HepG2 (cell line): ENCODE data around the gene HSD17B2. TPM values are rescaled to one million over a fixed set of nuclear protein-coding genes. Genes with fewer than 3 reads are reported as not detected.

Experiments
- CCDC6 ChIP-seq: sonication (generic); formaldehyde crosslinking; IDR thresholded peaks from 2 replicates; pipeline ENCODE4 v1.8.1; 2022; ENCODE audit warnings: mild to moderate bottlenecking, missing genetic modification reagents, moderate library complexity
- ELF3 ChIP-seq: IDR thresholded peaks from 2 replicates; pipeline ENCODE4 v1.6.1; 2016; ENCODE audit warnings: missing genetic modification reagents, missing compliant biosample characterization
- FOSL2 ChIP-seq: sonication (generic); formaldehyde crosslinking; IDR thresholded peaks from 2 replicates; pipeline ENCODE4 v1.4.0; 2020; ENCODE audit warnings: missing genetic modification reagents
- FOXC1 ChIP-seq: sonication (generic); formaldehyde crosslinking; IDR thresholded peaks from 2 replicates; pipeline ENCODE4 v1.8.0; 2022; ENCODE audit warnings: mild to moderate bottlenecking, missing genetic modification reagents, borderline replicate concordance
- GATAD1 ChIP-seq: IDR thresholded peaks from 2 replicates; pipeline ENCODE4 v1.6.1; 2016; ENCODE audit warnings: missing genetic modification reagents, missing compliant biosample characterization
- LCORL ChIP-seq, 2 experiments: fragments of 450-650 bp in 1 of 2; sonication (generic) in 1 of 2; formaldehyde crosslinking in 1 of 2; IDR thresholded peaks; 2 replicates each; pipeline versions ENCODE4 v1.5.0 to v1.6.1; 2017 to 2020; ENCODE audit warnings: antibody characterized with exemption in 1 of 2, missing genetic modification reagents in 1 of 2
- SAFB2 ChIP-seq: sonication (generic); formaldehyde crosslinking; IDR thresholded peaks from 2 replicates; pipeline ENCODE4 v1.5.1; 2020; ENCODE audit warnings: missing genetic modification reagents, low read depth, mild to moderate bottlenecking, borderline replicate concordance
- SMAD3 ChIP-seq: sonication (generic); formaldehyde crosslinking; IDR thresholded peaks from 2 replicates; pipeline ENCODE4 v1.4.0; 2020; ENCODE audit warnings: missing genetic modification reagents
- SMARCE1 ChIP-seq: fragments of 450-650 bp; IDR thresholded peaks from 2 replicates; pipeline ENCODE4 v1.6.1; 2017; ENCODE audit warnings: borderline replicate concordance
- SOX13 ChIP-seq, 3 experiments: fragments of 450-650 bp in 1 of 3; sonication (generic) in 1 of 3; formaldehyde crosslinking in 1 of 3; IDR thresholded peaks in 2 of 3; conservative IDR thresholded peaks in 1 of 3; 2 replicates each; pipeline versions ENCODE4 v1.5.0 to v1.6.1; 2016 to 2020; ENCODE audit warnings: antibody characterized with exemption in 1 of 3, mild to moderate bottlenecking in 1 of 3, missing compliant biosample characterization in 1 of 3, missing genetic modification reagents in 1 of 3, moderate library complexity in 1 of 3
- SP140L ChIP-seq: sonication (generic); formaldehyde crosslinking; IDR thresholded peaks from 2 replicates; pipeline ENCODE4 v1.4.0; 2020; ENCODE audit warnings: missing genetic modification reagents, borderline replicate concordance
- SPEN ChIP-seq: sonication (generic); formaldehyde crosslinking; IDR thresholded peaks from 2 replicates; pipeline ENCODE4 v1.5.1; 2020; ENCODE audit warnings: low read depth, mild to moderate bottlenecking, missing genetic modification reagents
- ZMYM4 ChIP-seq: sonication (generic); formaldehyde crosslinking; IDR thresholded peaks from 2 replicates; pipeline ENCODE4 v1.8.1; 2023; ENCODE audit warnings: mild to moderate bottlenecking, missing genetic modification reagents
- ZNF124 ChIP-seq: sonication (generic); formaldehyde crosslinking; IDR thresholded peaks from 2 replicates; pipeline ENCODE4 v1.4.0; 2020; ENCODE audit warnings: missing genetic modification reagents
- ZNF138 ChIP-seq: sonication (generic); formaldehyde crosslinking; IDR thresholded peaks from 2 replicates; pipeline ENCODE4 v1.5.0; 2020; ENCODE audit warnings: mild to moderate bottlenecking, low read depth, missing genetic modification reagents
- ZNF20 ChIP-seq: sonication (generic); formaldehyde crosslinking; IDR thresholded peaks from 2 replicates; pipeline ENCODE4 v1.4.0; 2020; ENCODE audit warnings: mild to moderate bottlenecking, moderate library complexity, missing genetic modification reagents
- polyA plus RNA-seq, 8 experiments: library from polyadenylated mRNA; depleted of rRNA in 3 of 8; stranded (reverse) in 7 of 8; unstranded in 1 of 8; fragments of >200 nt; fragmentation: Illumina TruSeq in 4 of 8; extraction: Trizol in 4 of 8; gene quantifications; 2 replicates each; pipeline versions ENCODE4 v1.2.1 to v1.2.3, GENCODE V29; 2011 to 2016; ENCODE audit warnings: low read depth in 4 of 8, missing spikeins in 1 of 8, mixed read lengths in 1 of 8; ENCODE audit not compliant: insufficient read depth in 1 of 8
- total RNA-seq, 5 experiments: library from RNA; depleted of rRNA; stranded (reverse); fragments of >200 nt; fragmentation: Illumina TruSeq; extraction: Trizol; gene quantifications; 2 replicates each; pipeline ENCODE4 v1.2.3, GENCODE V29; 2016; ENCODE audit warnings: low read depth in 1 of 5
- TF ChIP-seq, protein P1 (sequence below): sonication (generic); formaldehyde crosslinking; IDR thresholded peaks from 2 replicates; pipeline ENCODE4 v1.4.0; 2020; ENCODE audit warnings: missing genetic modification reagents
- TF ChIP-seq, protein P2 (sequence below): sonication (generic); formaldehyde crosslinking; IDR thresholded peaks from 2 replicates; pipeline ENCODE4 v1.8.0; 2022; ENCODE audit warnings: missing genetic modification reagents, mild to moderate bottlenecking, moderate library complexity, borderline replicate concordance
- TF ChIP-seq, protein P3 (sequence below): IDR thresholded peaks from 2 replicates; pipeline ENCODE4 v1.6.1; 2018; ENCODE audit warnings: missing genetic modification reagents
- TF ChIP-seq, protein P4 (sequence below): sonication (generic); formaldehyde crosslinking; IDR thresholded peaks from 2 replicates; pipeline ENCODE4 v1.5.0; 2020; ENCODE audit warnings: mild to moderate bottlenecking, low read depth, missing genetic modification reagents, borderline replicate concordance

The HSD17B2 gene
- total and polyA plus RNA-seq, 2 of the 13 experiments (the other 11 are each of a cell fraction or from before 2014, with no cell fraction given), result 26.3 to 69.3 TPM

DNA sequence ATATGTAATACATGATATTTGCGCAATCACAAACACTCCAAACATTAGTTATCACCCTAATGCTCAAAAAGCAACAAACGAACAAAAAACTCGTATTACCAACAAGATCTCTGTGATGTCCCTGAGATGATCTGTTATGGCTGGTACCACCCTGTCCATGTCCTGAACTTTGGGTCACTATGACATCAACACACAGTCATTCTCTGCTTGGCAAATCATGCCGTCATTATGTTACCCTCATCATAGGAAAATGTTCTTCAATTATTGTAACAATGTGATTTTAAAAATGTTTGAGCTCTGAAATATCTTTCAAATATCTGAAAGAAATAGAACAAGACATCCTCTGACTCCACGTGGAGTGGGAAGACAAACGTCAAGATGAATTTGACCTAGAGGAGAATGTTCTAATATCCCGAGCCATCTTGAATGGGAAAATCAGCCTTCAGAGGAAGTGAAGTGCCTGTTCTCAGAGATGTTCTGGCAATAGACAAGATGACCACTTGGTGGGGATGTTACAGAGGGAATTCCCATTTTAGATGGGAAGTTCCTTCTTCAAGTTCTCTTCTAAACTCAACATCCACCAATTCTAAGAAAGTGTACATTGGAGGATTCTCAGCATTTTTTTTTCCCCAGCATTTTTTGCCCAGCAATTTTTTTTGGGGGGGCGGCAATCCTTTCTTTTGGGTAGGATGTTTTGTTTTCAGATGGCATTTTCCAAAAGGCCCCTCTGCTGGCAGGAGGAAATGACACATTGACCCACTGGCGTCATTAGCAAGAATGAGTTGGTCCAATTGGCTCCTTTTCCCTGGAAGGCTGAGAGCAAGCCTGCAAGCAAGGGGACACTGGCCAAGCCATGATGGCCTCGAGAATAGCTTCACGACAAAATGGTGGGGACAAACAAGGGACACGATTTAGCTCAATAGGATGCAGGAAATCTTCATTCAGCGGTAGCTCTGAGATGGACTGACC, 3.7 kb upstream of the HSD17B2 start (continued):
- peak; percentile 17; the same call in 1 of the 2 replicates for TF ChIP-seq SPEN (CRISPR knock-in tag)
- TF ChIP-seq, protein P1, sequence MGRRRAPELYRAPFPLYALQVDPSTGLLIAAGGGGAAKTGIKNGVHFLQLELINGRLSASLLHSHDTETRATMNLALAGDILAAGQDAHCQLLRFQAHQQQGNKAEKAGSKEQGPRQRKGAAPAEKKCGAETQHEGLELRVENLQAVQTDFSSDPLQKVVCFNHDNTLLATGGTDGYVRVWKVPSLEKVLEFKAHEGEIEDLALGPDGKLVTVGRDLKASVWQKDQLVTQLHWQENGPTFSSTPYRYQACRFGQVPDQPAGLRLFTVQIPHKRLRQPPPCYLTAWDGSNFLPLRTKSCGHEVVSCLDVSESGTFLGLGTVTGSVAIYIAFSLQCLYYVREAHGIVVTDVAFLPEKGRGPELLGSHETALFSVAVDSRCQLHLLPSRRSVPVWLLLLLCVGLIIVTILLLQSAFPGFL (CRISPR knock-in tag), result no peak
- peak; percentile 69 for TF ChIP-seq ELF3 (CRISPR knock-in tag)
- 0 out of 2 replicates have a peak, but pooled peaks have one; percentile 2 for TF ChIP-seq FOSL2 (CRISPR knock-in tag)
- TF ChIP-seq, protein P2, sequence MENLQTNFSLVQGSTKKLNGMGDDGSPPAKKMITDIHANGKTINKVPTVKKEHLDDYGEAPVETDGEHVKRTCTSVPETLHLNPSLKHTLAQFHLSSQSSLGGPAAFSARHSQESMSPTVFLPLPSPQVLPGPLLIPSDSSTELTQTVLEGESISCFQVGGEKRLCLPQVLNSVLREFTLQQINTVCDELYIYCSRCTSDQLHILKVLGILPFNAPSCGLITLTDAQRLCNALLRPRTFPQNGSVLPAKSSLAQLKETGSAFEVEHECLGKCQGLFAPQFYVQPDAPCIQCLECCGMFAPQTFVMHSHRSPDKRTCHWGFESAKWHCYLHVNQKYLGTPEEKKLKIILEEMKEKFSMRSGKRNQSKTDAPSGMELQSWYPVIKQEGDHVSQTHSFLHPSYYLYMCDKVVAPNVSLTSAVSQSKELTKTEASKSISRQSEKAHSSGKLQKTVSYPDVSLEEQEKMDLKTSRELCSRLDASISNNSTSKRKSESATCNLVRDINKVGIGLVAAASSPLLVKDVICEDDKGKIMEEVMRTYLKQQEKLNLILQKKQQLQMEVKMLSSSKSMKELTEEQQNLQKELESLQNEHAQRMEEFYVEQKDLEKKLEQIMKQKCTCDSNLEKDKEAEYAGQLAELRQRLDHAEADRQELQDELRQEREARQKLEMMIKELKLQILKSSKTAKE, result no peak
- TF ChIP-seq ZNF20, result no peak
- 0 out of 2 replicates have a peak, but pooled peaks have one; percentile 46 for TF ChIP-seq ZNF124 (CRISPR knock-in tag)
- TF ChIP-seq SMARCE1, result no peak
- no peak for TF ChIP-seq SOX13 (IDR thresholded peaks at IDR 0.05)
- peak in 1 of 2 experiments; percentile 20; a peak in 1 of 4 replicates for TF ChIP-seq SOX13 (CRISPR knock-in tag; conservative IDR thresholded peaks at IDR 0.05 in 1 of 2, IDR thresholded peaks at IDR 0.05 in 1 of 2)
- TF ChIP-seq SP140L, result 0 out of 2 replicates have a peak, but pooled peaks have one; percentile 77
- 0 out of 2 replicates have a peak, but pooled peaks have one; percentile 31 for TF ChIP-seq CCDC6 (CRISPR knock-in tag)
- 0 out of 2 replicates have a peak, but pooled peaks have one; percentile 24 for TF ChIP-seq GATAD1 (CRISPR knock-in tag)
- TF ChIP-seq, protein P3, sequence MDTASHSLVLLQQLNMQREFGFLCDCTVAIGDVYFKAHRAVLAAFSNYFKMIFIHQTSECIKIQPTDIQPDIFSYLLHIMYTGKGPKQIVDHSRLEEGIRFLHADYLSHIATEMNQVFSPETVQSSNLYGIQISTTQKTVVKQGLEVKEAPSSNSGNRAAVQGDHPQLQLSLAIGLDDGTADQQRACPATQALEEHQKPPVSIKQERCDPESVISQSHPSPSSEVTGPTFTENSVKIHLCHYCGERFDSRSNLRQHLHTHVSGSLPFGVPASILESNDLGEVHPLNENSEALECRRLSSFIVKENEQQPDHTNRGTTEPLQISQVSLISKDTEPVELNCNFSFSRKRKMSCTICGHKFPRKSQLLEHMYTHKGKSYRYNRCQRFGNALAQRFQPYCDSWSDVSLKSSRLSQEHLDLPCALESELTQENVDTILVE, result 0 out of 2 replicates have a peak, but pooled peaks have one; percentile 53
- TF ChIP-seq ZNF138 (CRISPR knock-in tag), result no peak
- peak; percentile 40; the same call in 1 of the 2 replicates for TF ChIP-seq FOXC1 (CRISPR knock-in tag)
- TF ChIP-seq LCORL (IDR thresholded peaks at IDR 0.05), result no peak
- 0 out of 2 replicates have a peak, but pooled peaks have one; percentile 54 for TF ChIP-seq LCORL (CRISPR knock-in tag; IDR thresholded peaks at IDR 0.05)
- TF ChIP-seq, protein P4, sequence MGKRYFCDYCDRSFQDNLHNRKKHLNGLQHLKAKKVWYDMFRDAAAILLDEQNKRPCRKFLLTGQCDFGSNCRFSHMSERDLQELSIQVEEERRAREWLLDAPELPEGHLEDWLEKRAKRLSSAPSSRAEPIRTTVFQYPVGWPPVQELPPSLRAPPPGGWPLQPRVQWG, result no peak
- 0 out of 2 replicates have a peak, but pooled peaks have one; percentile 40 for TF ChIP-seq SMAD3 (CRISPR knock-in tag)
- peak; percentile 29; the same call in 1 of the 2 replicates for TF ChIP-seq ZMYM4 (CRISPR knock-in tag)
- TF ChIP-seq SAFB2 (CRISPR knock-in tag), result no peak
